Caki2 (cell line): ENCODE data around the gene FIS1. TPM values are rescaled to one million over a fixed set of nuclear protein-coding genes. Genes with fewer than 3 reads are reported as not detected.

ENCODE experiments used
- DNase-seq: peaks from one replicate; pipeline ENCODE4 v3.0.0-alpha.2; 2015; ENCODE audit warnings: low read depth
- in situ Hi-C: cut with HindIII; loops from 2 replicates; pipeline ENCODE4 v1.10.0; 2016; ENCODE audit warnings: low sequenced_read_pairs, low pct_unique_long_range_greater_than_20kb, mixed read lengths
- total RNA-seq: library from RNA; depleted of rRNA; stranded (reverse); fragments of >200 nt; shearing (Covaris generic); gene quantifications from 2 replicates; pipeline ENCODE4 v1.2.3, GENCODE V29; 2014; ENCODE audit warnings: low replicate concordance

FIS1 gene
- total RNA-seq, 1 experiment from 2014 or later, result 156 TPM

DNA sequence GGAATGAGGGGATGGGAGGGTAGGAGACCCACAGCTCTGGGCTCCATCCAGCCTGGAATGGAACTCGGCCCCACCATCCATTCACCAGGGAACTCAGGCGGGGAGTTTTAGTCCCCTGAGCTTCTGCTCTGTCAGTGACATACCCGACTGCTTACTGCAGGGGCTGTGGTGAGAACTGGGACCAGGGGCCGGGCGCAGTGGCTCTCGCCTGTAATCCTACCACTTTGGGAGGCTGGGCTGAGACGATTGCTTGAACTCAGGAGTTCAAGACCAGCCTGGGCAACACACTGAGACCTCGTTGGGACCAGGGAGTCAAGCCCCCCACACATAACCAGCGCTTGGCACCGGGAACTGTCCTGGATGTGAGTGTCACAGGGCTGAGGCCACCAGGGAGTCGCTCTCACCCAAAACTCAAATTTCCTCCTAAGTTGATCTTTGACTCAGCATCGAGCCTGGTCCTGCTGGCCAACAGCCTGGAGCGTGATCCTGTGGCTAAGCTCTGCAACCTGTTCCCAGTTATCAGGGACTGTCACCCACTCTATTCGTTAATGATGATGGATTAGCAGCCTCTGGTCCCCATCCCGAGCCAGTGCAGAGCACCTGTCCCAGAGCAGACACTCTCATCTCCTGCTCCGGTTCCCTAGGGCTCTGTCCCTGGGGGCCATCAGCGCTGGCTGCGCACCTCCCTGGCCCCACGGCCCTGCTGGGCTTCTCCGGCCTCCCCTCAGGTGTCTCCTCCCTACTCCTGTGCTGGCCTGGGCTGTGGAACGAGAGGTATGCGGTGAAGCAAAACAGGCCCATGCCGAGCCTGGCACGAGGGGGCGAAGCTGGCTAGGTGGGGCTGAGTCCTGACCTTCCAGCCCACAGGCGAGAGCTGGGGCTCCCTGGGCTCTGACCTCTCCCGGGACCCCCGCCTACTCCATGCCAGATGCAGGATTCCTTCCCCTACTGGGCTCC lies 6.4 kb downstream of the FIS1 start:
- no peak for DNase-seq
- in situ Hi-C loops, result no loop called here

DNA sequence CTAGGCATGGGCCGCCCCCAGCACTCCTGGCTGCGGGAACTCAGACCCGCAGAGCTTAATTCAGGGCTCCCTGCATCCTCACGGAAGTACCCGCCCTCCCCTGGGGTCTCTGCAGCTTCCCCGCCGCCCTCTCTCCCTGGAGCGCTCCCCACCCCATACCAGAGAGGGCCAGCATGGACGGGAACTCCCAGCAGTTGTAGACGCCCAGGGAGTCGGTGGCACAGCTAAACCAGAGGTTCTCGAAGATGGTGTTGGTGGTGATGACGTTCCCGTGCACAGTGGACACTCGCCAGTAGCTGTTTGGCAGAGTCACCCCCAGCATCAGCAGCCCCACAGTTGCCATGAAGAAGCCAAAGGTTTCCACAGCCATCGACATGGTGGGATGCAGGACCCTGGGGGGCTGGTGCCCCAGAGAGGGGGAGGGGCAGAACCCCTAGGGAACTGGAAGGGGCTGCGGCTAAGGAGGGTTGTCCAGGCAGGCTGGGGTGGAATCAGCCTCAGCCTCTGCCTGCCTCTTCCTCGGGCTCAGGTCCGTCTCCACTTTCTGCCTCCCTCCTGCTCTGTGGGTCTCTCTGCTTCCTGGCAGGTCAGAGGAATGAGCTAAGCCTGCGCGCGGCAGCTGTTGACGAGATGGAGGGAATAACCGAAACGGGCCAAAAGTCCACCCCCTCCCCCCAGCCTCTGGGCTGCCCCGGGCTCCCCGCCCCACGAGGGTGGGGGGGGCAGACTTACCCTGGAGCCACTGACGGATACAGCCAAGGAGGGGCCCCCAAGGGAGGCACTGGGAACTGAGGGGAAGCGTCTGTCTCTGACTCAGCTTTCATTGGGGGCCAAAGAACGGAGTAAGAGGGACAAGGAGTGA lies 7.4 kb downstream of the FIS1 start, which contains the start of gene CLDN15:
Gene CLDN15 (minus strand): TSS at position 597 of the 862 bp plus-strand sequence. CDS start 221 bp downstream, at position 376.
- in situ Hi-C loops, result no loop called here
- DNase-seq, result no peak

DNA sequence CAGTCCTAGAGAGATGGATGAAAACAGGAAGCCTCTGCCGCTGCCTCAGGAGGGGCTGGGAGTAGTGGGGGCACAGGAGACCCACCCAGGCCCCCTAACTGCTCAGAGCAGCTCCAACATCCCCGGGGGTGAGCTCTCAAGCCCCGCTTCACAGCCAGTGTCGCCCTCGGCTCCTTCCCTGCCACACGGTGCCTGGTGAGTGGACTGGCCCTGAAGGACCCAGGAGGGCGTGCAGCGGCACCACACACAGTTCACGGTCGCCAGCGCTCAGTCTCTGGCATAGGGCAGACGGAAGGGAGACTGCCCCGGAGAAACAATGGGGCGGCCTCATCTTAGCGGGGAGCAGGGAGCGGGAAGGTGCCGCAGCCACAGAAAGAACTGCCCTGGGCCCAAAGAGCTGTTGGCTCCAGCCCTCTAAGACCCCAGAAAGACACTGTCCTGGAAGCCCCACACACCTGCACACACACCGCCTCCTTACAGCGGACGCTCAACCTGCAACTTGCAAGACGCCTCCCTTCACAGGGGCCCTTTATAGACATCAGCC lies 8.5 kb downstream of the FIS1 start:
- in situ Hi-C loops, result no loop called here

DNA sequence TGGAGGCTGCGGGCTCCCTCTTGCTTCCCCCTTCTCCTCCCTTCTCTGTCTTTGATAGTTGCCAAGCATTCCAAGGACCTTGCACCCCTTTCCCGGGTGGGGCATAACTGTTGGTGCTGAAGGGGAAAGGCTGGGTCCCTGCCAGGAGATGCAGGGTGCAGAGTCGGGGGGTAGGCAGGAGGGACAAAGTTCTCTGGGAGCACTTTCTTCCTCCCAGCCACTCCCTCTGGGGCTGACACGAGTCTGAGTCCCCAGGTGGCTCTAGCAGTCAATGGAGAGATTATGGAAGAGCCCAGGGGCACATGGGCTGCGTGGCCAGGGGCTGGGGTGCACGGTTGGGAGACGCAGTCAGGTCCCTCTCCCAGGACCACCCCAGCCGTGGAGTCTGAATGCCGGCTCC lies 9.4 kb downstream of the FIS1 start:
- in situ Hi-C loops, result no loop called here
- no peak for DNase-seq

More for the DNA sequence above, 8.5 kb downstream of the FIS1 start:
- no peak for DNase-seq

DNA sequence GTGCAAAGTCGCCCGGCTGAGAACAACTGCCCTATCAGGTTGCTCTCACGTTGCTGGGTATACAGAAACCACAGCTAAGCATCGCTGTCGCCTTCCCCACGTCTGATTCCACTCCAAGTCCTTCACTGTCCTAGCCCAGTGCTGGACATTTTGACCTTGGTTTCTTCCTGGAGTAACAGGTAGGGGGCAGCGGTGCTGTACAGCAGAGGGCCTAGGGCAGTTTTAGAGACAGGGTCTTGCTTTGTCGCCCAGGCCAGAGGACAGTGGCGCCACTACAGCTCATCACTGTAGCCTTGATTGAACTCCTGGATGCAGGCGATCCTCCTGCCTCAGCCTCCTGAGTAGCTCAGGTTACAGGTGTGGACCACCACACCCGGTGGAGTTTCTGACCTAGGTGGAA lies 9.8 kb downstream of the FIS1 start:
- in situ Hi-C loops, result no loop called here
- DNase-seq, result no peak

DNA sequence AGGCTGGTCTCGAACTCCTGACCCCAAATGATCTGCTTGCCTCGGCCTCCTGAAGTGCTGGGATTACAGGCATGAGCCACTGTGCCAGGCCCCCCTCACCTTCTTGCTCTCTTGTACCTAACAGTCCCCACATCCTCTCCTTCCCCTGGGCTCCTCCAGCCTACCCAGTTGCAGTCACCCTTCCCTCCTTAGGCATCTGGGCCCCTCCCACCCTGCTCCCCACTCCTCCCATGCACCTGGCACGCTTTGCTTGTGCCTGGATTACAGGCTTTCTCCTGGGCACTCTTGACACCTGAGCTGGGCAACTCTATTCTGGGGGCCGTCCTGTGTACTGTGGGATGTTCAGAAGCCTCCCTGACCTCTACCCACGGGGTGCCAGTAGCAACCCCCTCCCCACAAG lies 10.2 kb downstream of the FIS1 start:
- DNase-seq, result no peak
- in situ Hi-C loops, result no loop called here

DNA sequence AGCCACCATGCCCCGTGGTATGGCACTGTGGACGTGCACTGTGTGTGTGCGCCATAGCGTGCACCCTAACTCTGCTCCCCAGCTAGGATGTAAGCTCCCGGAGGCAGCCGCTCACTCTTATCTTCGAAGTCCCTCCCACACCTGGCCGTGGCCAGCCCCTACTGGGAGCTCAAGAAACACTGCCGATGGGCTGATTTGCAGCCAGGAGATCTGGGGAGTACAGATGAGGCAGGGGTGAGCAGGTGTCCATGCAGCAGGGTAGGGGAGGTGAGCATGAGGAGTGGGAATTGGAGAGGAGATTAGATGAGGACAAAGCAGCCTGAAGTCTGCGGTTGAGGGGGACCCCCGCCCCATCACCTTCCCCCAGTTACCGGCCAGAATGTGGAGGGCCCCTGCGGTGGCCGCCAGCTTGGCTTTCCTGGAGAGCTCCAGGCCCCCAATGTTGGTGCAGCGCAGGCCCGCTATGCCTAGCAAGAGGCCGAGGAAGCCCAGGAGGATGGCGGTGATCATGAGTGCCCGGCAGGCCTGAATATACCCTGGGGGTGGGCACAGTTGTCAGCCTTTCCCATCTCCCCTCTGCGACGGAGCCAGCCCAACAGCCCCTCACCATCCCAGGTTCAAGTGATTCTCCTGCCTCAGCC lies 10.9 kb downstream of the FIS1 start:
- in situ Hi-C loops, result no loop called here
- DNase-seq, result no peak

DNA sequence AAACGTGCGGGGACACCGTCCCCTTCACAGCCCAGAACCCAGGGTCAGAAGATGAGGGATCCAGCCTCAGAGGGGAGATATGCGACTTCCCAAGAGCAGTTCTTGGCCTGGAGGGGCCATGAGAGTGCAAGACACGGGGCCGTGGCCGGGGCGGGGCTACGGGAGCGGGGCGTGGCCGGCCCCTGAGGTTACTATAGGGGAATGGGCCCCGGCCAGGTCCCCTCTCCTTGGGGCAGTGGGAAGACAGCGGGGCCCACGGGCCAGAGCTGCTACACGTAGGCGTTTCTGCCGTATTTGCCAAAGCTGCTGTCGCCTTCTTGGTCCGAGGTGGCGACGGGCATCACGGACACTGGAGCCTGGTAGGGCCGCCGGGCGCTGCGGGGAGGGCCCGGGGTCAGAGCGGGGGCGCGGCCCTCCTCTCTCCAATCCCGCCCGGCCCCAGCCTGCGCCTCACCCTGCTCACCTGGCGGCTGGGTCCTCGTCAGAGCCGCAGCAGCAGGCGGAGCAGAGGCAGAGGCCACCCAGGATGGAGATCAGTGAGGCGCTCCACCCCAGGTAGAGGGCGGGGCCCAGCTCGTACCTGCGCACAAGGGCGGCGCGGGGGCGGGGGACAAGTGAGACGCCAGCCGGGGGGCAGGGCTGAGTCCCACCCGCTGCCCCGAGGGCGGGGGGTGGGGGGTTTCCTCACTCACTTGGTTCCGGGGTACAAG lies 12.6 kb downstream of the FIS1 start:
- in situ Hi-C loops, result no loop called here
- no peak for DNase-seq

DNA sequence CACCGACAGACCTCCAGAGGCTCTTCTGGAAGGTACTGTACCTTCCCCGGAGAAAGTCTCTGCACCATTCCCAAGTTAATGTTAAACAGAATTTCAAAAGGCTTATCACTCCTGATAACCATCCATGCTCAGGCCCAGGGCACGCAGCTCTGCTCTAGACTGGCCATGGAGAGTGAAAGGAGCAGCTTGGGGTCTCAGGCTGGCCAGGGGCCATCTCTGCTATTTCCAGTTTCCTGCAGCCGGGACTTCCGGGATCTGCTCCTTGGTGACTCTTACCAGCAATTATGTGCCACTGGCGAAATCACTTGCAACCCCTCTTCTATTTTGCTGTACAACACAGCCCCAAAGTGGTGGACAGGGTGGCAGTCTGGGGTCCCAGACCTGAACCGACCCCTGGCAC lies 13.2 kb downstream of the FIS1 start:
- in situ Hi-C loops, result no loop called here
- DNase-seq, result no peak

DNA sequence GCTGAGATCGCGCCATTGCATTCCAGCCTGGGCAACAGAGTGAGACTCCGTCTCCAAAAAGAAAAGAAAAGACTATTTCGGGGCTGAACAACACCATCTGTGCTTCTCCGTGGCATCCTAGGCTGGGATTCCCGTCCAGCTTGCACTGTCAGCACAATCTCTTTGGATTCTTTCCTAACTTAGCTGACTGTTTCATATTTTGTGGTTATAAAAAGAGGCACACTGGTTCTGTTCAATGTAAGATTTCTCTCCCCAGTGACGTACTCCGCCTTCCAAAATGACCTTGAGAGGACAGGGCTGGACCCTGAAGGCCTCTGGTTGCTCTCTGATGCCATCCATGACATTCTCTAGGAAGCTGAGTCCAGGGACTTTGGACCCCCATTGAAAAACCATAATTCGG lies 18.2 kb downstream of the FIS1 start:
- no peak for DNase-seq
- in situ Hi-C loops, result no loop called here

DNA sequence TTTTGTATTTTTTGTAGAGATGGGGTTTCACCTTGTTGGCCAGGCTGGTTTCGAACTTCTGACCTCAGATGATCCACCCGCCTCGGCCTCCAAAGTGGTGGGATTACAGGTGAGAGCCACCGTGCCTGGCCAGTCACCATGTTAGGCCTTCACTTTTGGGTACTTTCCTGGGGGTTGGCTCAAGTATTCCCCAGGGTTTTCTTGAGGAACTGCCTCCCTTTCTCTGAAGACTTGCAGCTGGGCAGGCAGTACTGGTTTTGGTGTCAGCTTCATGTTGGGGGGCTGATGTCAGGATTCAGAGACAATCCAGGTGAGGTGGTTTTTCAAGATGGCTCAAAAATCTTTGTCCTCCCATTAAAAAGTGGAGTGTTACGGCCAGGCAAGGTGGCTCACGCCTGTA lies 19.2 kb downstream of the FIS1 start:
- no peak for DNase-seq
- in situ Hi-C loops, result no loop called here

DNA sequence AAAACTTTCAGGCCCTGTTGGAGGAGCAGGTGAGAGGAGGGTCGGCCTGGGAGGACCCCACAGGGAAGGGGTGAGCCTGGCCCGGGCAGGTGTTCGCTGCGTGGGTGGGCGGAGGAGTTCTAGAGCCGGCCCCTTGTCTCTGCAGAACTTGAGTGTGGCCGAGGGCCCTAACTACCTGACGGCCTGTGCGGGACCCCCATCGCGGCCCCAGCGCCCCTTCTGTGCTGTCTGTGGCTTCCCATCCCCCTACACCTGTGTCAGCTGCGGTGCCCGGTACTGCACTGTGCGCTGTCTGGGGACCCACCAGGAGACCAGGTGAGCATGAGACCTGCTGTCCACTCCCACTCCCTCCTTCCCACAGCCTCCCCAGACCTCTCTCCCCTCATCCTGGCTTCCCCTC lies 21.4 kb downstream of the FIS1 start:
- in situ Hi-C loops, result no loop called here
- no peak for DNase-seq

DNA sequence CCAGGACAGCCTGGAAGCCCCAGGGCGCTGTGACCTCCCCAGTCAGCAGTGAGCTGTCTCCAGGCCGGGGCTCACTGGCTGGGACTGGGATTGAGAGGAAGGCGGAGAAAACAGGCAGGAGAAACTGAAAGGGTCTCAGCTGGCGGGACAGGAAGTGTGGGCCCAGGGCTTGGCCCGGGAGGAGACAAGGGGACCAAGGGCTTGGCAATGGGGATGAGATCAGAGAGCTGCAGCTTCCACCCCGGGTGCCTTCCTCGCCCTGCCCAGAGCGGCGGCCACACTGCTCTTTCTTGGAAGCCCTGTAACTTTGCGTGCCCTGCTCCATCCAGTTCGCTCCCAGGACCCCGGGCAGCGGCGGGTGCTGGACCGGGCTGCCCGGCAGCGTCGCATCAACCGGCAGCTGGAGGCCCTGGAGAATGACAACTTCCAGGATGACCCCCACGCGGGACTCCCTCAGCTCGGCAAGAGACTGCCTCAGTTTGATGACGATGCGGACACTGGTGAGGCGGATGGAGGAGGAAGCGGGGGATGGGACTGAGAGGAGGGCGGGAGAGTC lies 22.5 kb downstream of the FIS1 start:
- in situ Hi-C loops, result no loop called here
- no peak for DNase-seq

DNA sequence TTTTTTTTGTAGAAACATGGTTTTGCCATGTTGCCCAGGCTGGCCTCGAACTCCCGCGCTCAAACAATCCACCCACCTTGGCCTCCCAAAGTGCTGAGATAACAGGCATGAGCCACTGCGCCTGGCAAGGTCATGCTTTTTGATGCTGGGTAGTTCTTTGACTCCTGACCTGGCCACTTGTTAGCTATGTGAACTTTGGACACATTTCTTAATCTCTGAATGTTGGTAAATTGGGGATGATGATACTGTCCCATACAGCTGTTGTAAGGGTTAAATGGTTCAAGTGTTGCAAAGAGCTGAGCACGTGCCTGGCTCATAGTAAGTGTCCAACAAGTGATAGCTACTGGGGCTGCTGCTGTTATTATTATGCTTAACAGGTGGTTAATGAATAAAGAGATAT lies 24.6 kb downstream of the FIS1 start:
- in situ Hi-C loops, result no loop called here
- no peak for DNase-seq

DNA sequence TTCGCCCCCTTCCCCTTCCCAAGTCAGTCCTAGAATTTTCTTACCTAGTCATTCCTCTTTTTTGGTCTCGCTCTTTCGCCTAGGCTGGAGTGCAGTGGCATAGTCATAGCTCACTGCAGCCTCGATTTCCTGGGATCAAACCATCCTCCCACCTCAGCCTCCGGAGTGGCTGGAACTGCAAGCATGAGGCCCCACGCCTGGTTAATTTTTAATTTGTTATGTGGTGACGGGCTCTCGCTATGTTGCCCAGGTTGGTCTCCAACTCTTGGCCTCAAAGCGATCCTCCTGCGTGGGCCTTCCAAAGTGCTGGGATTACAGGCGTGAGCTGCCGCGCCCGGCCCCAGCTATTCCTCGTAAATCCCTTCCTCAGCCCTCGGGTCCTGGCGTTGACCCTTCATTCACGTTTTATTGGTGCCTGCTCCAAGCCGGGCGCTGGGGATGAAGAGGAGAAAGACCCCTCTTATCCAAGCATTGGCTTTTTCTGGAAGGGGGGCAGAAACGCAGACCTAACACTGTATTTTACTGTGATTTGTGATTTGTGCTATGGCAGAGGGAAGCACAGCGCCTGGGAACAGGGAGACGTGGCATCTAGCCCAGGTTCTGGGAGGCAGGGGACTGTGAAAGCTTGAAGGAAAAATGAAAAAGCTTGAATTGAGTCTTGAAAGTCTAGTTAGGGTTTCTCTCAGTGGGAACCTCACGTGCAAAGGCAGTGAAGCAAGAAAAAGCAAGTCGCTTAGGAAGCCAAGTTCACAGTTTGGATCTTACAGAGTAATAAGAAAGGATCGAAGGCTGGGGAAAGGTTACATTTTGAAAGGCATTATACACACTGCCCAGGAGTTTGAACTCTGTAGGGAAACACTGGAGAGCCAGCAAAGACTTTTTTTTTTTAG lies 26.4 kb downstream of the FIS1 start:
- in situ Hi-C loops, result no loop called here
- DNase-seq, result no peak

DNA sequence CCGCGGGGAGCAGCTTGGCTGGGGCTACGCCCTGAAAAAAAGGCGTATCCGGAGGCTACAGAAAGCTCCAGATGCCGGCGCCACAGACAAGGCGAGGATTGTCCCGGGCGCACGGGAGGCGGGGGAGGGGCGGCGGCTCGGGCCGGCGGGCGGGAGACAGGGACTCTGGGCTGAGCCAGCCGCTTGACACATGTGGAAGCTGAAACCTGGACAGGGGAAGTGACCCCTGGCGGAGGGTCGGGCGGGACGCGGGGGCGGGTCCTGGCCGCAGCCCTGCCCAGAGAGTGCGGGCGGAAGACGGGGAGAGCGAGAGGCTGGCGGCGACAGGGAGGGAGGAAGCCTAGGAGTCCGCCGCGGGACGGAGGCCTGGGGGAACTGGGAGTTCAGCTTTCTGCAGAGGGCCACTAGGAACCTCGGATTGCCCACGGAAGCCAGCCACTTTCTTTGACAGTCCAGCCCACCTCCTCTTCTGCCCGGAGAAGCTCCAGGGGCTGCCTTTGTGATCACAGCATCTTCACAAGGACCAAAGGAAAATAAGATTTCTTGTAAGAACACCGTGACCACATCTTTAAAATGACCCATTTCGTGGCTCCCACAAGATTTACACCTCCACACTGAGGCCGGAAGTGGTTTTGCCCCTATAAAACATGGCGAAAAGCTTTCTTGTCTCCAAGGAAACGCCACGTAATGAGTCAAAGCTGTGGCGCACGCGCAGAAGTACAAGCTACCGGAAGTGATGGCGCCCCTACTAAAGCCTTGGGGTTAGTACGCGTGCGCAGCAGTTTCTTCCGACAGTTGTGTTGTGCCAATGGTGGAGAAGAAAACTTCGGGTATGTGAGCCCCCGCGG lies 27.3 kb downstream of the FIS1 start, which contains the start of the genes PLOD3 and ZNHIT1:
Gene PLOD3 (minus strand): TSS at position 194 of the 848 bp plus-strand sequence. CDS start 307 bp downstream, outside the sequence.
Gene ZNHIT1 (plus strand): TSS at position 778 of the 848 bp plus-strand sequence. CDS start 31 bp downstream, at position 809.
- peak; percentile 92 for DNase-seq
- in situ Hi-C loops, result no loop called here
